ENCODE results near the gene TLX3. TPM values are rescaled to one million over a fixed set of nuclear protein-coding genes. Genes with fewer than 3 reads are reported as not detected.

Gene TLX3
- total RNA-seq, 2 experiments from 2014 or later: not detected

DNA sequence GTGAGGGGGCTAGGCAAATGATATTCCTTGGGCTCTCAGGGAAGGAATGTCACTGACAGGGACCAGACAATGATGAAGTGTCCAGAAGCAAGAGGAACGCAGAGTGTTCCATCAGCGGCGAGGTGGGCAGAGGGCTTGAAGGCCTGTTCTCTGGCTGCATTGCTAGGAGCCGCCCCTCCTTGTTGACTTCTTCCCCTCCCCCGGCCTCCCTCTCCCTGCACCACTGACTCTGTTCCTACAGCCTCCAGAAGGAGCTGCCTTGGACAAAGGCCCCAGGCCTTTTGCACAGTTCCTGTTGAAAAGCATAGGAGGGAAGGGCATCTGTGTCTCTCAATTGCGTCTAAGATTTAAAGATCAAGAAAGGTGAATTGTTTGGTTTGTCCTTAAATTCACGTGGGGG lies 12.4 kb downstream of the TLX3 start:
- no peaks in the 10 kb centered on the region for H3K36me3 Mint-ChIP-seq (ENCODE audit: low read depth)
- CTCF ChIA-PET: no interaction called here
- H3K27ac Mint-ChIP-seq: no peak overlapping the region
- no peaks in the 10 kb centered on the region for H3K9me3 Mint-ChIP-seq
- no peak for DNase-seq
- H3K4me1 Mint-ChIP-seq: no peaks in the 10 kb centered on the region
- H3K27me3 Mint-ChIP-seq: peaks cover 83% of the 10 kb centered on the region
- POLR2A ChIA-PET: no interaction called here
- no peak overlapping the region for H3K4me3 Mint-ChIP-seq

GRCh38 chr5:171322527-171322926 lies 13.5 kb downstream of the TLX3 start:
- no peaks in the 10 kb centered on the region for H3K36me3 Mint-ChIP-seq (ENCODE audit: low read depth)
- H3K4me1 Mint-ChIP-seq: no peaks in the 10 kb centered on the region
- peaks cover 77% of the 10 kb centered on the region for H3K27me3 Mint-ChIP-seq
- H3K9me3 Mint-ChIP-seq: no peaks in the 10 kb centered on the region
- ChIA-PET POLR2A (no interaction called here), CTCF (no interaction called here)
- H3K4me3 Mint-ChIP-seq: no peak overlapping the region
- no peak overlapping the region for H3K27ac Mint-ChIP-seq
- DNase-seq: no peak

DNA sequence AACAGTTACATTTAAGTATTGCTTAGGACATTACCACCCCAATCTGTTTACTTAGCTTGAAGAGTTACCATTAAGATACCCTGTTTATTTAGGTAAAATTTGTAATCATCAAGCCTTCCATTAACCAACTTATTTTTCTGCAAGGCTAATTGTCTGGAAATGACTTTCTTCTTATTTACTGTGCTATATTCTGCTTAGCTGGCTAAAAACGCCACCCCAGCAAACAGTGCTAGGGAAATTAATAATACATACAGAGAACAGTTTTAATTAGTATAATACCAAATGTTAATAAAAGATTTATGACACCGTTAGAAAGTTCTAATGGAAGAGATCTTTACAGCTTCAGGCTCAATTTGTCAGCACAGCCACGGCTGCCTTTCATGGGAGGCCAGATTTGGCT lies 14.0 kb downstream of the TLX3 start:
- Mint-ChIP-seq H3K36me3 (ENCODE audit: low read depth) (no peaks in the 10 kb centered on the region), H3K4me1 (no peaks in the 10 kb centered on the region), H3K4me3 (no peak overlapping the region), H3K27ac (no peak overlapping the region), H3K9me3 (no peaks in the 10 kb centered on the region), H3K27me3 (peaks cover 77% of the 10 kb centered on the region)
- ChIA-PET CTCF (interaction anchor here (0.5 kb wide), 1 partner anchor 54 kb away, joined by 3 read pairs; no protein-coding TSS in a partner anchor), POLR2A (no interaction called here)
- no peak for DNase-seq

- no peak for DNase-seq
- Mint-ChIP-seq H3K4me1 (no peaks in the 10 kb centered on the region), H3K4me3 (no peak overlapping the region), H3K27ac (no peak overlapping the region), H3K9me3 (no peaks in the 10 kb centered on the region), H3K36me3 (ENCODE audit: low read depth) (no peaks in the 10 kb centered on the region), H3K27me3 (peaks cover 69% of the 10 kb centered on the region)
- ChIA-PET CTCF (interaction anchor here (0.6 to 1.0 kb wide), 2 partner anchors 23 to 35 kb away, joined by 3 read pairs; no protein-coding TSS in a partner anchor), POLR2A (no interaction called here)
Observed at GRCh38 chr5:171323806-171324632, 15.0 kb downstream of the TLX3 start.

GRCh38 chr5:171330021-171330420 lies 21.0 kb downstream of the TLX3 start:
- H3K27me3 Mint-ChIP-seq: peaks cover 19% of the 10 kb centered on the region
- H3K27ac Mint-ChIP-seq: no peak overlapping the region
- ChIA-PET POLR2A (no interaction called here), CTCF (interaction anchor here (1.3 kb wide), 1 partner anchor 12 kb away, joined by 4 read pairs; no protein-coding TSS in a partner anchor)
- no peaks in the 10 kb centered on the region for H3K4me1 Mint-ChIP-seq
- H3K4me3 Mint-ChIP-seq: no peak overlapping the region
- no peaks in the 10 kb centered on the region for H3K36me3 Mint-ChIP-seq (ENCODE audit: low read depth)
- H3K9me3 Mint-ChIP-seq: no peaks in the 10 kb centered on the region
- no peak for DNase-seq

GRCh38 chr5:171335616-171336015 lies 26.6 kb downstream of the TLX3 start:
- Mint-ChIP-seq H3K27me3 (peaks cover 44% of the 10 kb centered on the region), H3K4me3 (no peak overlapping the region), H3K4me1 (peaks cover 5% of the 10 kb centered on the region), H3K9me3 (no peaks in the 10 kb centered on the region), H3K36me3 (ENCODE audit: low read depth) (no peaks in the 10 kb centered on the region), H3K27ac (no peak overlapping the region)
- POLR2A ChIA-PET: no interaction called here
- no peak for DNase-seq
- CTCF ChIA-PET: no interaction called here

DNA sequence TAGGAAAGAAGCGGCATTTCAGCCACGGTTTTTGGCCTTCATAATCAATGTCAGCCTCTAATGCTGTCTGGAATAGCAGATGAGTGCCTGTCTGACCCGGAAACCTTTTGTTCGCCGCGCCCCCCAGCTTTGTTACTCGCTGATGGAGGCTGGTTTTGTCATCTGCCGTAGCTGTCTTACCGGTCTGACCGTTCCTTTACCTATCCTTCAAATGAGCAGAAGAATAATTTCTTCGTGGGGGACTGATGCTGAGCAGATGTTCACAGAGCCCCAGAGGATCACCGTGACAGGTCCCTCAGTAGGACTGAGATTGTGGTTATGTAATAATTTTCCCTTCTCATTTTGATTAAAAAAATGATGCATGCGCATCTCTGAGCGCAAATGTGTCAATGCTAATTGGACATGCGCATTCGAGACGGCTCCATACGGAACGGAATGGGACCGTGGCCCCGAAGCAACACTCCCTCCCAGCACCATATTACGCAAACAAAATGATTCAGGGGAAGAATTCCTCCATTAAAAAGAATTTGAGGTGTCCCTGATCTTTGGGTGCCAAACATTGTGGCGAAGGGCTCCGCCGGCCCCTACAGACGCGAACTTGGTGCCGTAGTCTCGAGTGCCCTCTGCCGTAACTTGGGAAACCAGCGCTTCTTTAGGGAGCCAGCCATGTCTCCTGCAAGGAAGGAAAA lies 27.6 kb downstream of the TLX3 start:
- no peak overlapping the region for H3K27ac Mint-ChIP-seq
- ChIA-PET CTCF (no interaction called here), POLR2A (no interaction called here)
- H3K36me3 Mint-ChIP-seq (ENCODE audit: low read depth): no peaks in the 10 kb centered on the region
- H3K27me3 Mint-ChIP-seq: peaks cover 46% of the 10 kb centered on the region
- H3K9me3 Mint-ChIP-seq: no peaks in the 10 kb centered on the region
- DNase-seq: peak; percentile 23
- peaks cover 5% of the 10 kb centered on the region for H3K4me1 Mint-ChIP-seq
- peak overlapping the region; percentile 25 for H3K4me3 Mint-ChIP-seq

- Mint-ChIP-seq H3K9me3 (no peaks in the 10 kb centered on the region), H3K27me3 (peaks cover 46% of the 10 kb centered on the region), H3K36me3 (ENCODE audit: low read depth) (no peaks in the 10 kb centered on the region), H3K27ac (no peak overlapping the region), H3K4me1 (peaks cover 5% of the 10 kb centered on the region), H3K4me3 (peak overlapping the region; percentile 25)
- no peak for DNase-seq
- CTCF ChIA-PET: no interaction called here
- POLR2A ChIA-PET: no interaction called here
Observed at GRCh38 chr5:171337210-171337569, 28.1 kb downstream of the TLX3 start.

DNA sequence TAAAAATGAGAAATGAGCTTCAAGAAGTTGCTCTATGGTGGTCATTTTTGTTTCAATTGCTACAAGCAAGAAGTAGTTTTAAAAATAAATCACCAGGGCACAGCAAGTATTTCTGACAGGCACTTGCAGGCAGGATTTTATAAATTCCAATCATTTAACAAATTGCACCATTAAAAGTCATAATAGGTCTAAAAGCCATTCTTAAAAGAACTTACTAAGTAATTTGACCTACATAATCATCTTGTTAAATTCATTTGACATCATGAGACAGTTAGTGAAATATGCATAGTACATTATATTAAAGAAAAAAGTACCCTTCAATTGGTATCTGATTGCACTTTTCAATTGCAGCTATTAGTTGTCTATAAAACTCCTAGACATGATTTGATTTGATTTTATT lies 31.0 kb downstream of the TLX3 start:
- ChIA-PET CTCF (no interaction called here), POLR2A (no interaction called here)
- Mint-ChIP-seq H3K27me3 (peaks cover 43% of the 10 kb centered on the region), H3K27ac (no peak overlapping the region), H3K9me3 (no peaks in the 10 kb centered on the region), H3K4me1 (peaks cover 5% of the 10 kb centered on the region), H3K4me3 (no peak overlapping the region), H3K36me3 (ENCODE audit: low read depth) (no peaks in the 10 kb centered on the region)
- DNase-seq: no peak

- no peak for DNase-seq
- Mint-ChIP-seq H3K36me3 (ENCODE audit: low read depth) (no peaks in the 10 kb centered on the region), H3K27me3 (peaks cover 39% of the 10 kb centered on the region), H3K4me1 (peaks cover 5% of the 10 kb centered on the region), H3K4me3 (no peak overlapping the region), H3K9me3 (no peaks in the 10 kb centered on the region), H3K27ac (no peak overlapping the region)
- CTCF ChIA-PET: interaction anchor here (0.6 kb wide), 2 partner anchors 46 to 257 kb away, joined by 3 to 4 read pairs; no protein-coding TSS in a partner anchor
- POLR2A ChIA-PET: no interaction called here
Observed at GRCh38 chr5:171340491-171340890, 31.4 kb downstream of the TLX3 start.

DNA sequence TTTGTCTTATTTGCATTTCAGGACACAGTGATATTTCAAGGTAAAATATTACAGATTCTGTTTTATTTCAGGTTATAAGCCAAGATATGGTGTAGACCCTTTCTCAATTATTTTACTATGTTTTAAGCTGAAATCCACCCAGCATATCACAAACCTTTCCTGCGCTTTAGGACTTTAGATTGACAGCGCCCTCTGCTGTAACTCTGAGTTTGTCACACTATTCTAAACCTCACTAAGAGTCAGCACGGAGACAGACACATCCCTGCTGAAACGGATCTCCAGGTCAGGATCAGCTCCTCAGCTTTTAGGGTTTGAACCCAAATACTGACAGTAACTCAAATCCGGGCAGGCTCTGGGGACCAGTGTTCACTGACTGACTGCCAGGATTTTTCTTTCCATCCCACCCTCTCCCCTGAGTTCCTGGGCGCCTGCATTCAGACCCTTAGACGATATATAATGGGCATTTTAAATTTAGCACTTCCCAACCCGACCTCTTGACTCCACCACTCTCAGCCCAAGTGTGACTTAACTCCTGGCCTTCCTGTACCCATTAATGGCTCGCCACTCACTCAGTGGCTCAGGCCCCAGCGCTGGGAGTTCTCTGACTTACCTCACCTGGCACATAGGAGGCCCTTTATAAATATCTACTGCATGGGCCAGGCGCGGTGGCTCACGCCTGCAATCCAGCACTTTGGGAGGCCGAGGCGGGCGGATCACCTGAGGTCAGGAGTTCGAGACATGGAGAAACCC lies 33.5 kb downstream of the TLX3 start:
- Mint-ChIP-seq H3K4me1 (no peaks in the 10 kb centered on the region), H3K36me3 (ENCODE audit: low read depth) (no peaks in the 10 kb centered on the region), H3K27me3 (peaks cover 18% of the 10 kb centered on the region), H3K27ac (no peak overlapping the region), H3K4me3 (no peak overlapping the region), H3K9me3 (no peaks in the 10 kb centered on the region)
- ChIA-PET POLR2A (no interaction called here), CTCF (interaction anchor here (1.9 kb wide), 1 partner anchor 12 kb away, joined by 4 read pairs; no protein-coding TSS in a partner anchor)
- peak; percentile 52 for DNase-seq

GRCh38 chr5:171344936-171345608 lies 36.0 kb downstream of the TLX3 start:
- CTCF ChIA-PET: interaction anchor here (0.6 kb wide), 1 partner anchor 470 kb away, joined by 3 read pairs; no protein-coding TSS in a partner anchor
- POLR2A ChIA-PET: no interaction called here
- H3K27me3 Mint-ChIP-seq: peaks cover 6% of the 10 kb centered on the region
- H3K9me3 Mint-ChIP-seq: no peaks in the 10 kb centered on the region
- H3K27ac Mint-ChIP-seq: no peak overlapping the region
- H3K4me1 Mint-ChIP-seq: no peaks in the 10 kb centered on the region
- no peaks in the 10 kb centered on the region for H3K36me3 Mint-ChIP-seq (ENCODE audit: low read depth)
- no peak for DNase-seq
- no peak overlapping the region for H3K4me3 Mint-ChIP-seq

Data from activated CD4-positive, alpha-beta T cell treated with anti-CD3 and anti-CD28 coated beads, Interleukin-2, amount 10 ng/mL, durations not matched to agents 7 days and 5 days (primary cell).